Activated CD4-positive, alpha-beta T cell treated with anti-CD3 and anti-CD28 coated beads, Interleukin-2, amount 50 U/mL, for 1 hour (primary cell): ENCODE data around the gene TSPAN14.

Experiments
- DNase-seq: peaks from one replicate; pipeline ENCODE4 v3.0.0-alpha.2; 2020

Gene TSPAN14

DNA sequence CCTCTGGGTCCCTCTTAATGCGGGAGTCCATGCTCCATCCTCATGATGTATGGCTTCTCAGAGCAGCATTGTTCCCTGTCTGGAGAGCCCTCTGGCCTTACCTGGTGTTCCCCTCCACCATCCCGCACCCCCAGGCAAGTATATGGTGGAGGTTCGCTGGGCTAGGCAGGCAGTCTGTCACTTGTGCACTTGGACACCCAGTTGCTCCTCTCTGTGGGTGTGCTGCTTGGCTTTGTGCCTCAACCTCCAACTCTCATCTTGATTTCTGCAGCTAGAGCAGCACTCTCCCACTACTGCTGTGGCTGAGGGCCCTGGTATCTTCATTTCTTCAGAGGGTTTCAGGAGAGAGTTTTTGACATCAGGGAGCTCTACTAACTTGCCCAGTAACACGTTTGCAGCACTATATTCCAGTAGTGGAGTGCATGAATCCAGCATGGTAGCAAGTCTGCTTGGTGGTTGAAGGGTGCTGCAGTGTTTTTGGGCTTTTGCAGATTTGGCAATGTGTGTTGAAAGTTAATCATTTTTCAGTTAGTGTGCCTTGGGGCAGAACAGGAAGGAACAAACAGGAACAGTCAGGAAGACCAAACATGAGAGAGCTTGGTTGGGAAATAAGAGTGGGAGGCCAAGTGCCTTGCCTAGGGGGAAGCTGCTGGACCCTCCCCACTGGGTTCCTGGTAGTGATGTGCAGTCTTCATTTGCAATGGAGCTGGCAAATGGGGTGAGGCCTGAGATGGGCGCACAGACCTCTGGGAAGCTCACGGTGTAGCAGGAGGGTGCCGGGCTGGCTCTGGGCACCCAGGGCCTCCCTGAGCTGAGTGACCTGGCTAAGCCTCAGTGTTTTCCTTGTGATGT lies 37.4 kb downstream of the TSPAN14 start:
- DNase-seq: no peak

DNA sequence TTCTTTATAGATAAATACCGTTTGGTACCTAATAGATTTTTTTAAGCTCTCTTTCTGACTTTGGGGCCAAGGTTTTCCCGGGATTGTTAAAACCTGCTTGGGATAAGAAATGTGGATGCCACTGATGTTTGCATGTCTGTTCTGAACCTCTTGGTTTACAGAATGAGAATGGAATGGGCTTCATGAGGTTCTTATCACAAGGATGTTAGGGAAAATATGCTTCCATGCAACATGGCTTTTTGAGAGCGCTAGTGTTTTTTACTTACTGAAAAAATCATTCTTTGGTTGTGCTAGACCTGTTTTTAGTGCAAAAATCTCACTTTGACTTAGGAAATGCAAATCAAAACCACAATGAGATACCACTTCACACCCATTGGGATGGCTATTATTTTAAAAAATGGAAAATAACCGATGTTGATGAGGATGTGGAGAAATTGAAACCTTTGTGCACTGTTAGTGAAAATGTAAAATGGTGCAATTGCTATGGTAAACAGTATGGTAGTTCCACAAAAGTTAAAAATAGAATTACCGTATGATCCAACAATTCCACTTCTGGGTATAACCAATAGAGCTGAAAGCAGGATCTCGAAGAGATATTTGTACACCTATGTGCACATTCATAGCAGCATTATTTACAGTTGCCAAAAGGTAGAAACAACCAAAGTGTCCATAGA lies 38.9 kb downstream of the TSPAN14 start:
- DNase-seq: no peak

DNA sequence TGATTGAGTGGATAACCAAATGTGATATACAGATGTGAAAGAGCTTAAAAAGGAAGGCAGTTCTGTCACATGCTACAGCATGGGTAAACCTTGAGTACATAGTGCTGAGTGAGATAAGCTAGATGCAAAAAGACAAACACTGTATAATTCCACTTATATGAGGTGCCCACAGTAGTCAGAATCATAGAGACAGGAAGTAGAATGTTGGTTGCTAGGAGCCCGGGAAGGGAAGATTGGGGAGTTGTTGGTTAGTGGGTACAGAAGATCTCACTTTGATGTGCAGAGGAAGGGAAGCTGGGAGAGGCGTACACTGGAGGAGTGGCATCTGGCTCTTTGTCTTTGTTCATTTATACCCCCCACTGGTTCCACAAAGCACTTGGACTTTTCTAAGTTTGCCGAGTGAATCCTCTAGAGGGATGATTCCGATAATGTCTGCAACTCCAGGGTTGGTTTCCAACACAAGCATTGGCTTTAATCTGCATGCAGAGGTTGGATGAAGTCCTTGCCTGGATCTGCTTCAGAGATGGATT lies 39.5 kb downstream of the TSPAN14 start:
- DNase-seq: no peak

DNA sequence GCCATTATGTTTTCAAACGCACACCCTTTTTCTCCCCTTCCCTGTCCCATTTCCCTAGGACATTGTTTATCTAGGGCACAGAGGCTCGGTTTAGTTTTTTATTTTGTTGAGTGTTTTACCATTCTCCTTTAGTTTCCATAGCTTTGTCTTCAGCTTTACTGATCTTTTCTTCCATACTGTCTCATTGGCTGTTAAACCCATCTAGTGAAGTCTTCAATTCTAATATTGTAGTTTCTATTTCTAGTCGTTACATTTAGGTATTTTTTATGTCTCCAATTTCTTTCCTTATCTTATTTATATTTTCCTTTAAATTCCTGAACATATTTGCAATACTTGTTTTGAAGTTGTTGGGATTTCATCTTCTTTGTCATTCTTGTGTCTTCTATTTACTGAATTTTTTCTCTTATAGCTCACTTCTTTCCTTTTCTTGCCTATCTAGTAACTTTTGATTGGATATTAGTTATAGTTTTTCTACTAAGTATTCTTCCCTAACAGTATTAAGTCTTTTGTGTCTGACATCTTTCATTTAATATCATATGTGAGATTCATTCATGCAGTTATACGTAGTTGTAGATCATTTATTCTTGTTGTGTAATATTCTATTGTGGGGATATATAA lies 42.6 kb downstream of the TSPAN14 start:
- DNase-seq: no peak

DNA sequence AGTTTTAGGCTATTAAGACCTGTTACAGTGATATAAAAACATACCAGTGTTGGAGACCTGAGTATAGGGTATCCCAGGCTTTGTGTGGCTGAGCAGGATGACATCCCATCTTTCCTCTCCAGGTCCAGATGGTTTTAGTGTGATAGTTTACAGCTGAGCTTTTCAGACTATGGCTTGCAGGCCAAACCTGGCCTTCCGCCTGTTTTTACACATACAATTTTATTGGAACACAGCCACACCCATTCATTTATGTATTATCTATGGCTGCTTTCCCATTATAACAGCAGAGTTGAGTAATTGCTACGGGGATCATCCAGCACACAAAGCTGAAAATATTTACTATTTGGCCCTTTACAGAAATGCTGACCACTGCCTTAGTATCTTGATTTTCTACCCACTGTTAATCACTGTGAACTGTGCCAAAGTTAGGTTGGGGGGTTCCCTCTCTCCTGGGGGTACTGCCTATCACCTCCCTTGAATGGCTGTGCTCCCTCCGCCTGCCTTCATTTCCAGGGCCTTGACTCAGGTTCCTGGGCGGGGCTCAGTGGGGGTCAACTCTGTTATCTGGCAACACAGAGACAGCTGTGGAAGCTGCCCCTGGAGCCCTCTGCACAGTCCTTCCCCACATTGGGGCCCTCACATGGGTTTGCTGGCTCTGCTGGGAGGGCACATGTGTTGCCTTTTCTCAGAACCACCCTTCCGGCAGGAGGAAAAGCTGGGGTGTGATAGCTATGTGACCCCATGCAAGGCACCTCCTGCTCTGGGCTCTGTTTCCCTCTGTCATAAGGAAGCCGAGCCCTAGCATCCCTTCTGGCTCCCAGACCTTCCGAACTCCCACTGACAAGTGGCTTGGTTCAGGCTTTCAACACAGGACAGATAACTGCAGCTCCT lies 43.3 kb downstream of the TSPAN14 start:
- no peak for DNase-seq

DNA sequence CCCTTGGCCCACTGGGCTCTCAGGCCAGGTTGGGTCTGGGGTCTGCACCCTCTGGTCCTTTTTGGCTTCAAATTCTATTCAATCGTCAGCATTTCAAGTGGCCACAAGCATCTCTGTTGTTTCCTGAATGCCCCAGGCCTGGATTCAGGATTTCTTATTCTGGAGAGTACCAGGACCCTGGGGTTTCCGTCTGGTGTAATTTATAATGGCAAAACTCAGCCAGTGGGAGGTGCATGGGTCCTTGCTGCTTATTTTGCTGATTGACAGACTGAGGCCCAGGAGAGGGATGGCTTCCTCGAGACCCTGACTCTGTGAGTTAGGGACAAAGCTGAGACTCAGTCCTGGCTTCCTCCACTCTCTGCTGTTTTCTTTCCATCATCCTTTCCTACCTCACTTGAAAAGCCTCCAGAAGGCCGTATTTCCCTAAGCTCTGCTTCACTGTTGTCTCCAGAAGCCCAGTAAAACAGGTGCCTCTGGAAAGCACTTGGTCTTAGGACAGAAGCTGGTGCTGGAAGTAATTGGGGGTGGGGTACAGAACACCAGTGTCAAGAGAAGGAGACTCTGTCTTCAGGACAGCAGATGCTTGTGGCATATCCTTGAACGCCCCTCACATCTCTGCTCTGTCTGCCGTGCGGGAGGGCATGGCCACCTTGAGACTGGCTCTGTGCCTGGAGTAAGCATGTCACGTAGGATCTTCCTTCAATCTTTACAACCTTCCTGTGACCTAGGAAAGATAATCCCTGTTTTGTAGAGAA lies 44.1 kb downstream of the TSPAN14 start:
- DNase-seq: no peak

DNA sequence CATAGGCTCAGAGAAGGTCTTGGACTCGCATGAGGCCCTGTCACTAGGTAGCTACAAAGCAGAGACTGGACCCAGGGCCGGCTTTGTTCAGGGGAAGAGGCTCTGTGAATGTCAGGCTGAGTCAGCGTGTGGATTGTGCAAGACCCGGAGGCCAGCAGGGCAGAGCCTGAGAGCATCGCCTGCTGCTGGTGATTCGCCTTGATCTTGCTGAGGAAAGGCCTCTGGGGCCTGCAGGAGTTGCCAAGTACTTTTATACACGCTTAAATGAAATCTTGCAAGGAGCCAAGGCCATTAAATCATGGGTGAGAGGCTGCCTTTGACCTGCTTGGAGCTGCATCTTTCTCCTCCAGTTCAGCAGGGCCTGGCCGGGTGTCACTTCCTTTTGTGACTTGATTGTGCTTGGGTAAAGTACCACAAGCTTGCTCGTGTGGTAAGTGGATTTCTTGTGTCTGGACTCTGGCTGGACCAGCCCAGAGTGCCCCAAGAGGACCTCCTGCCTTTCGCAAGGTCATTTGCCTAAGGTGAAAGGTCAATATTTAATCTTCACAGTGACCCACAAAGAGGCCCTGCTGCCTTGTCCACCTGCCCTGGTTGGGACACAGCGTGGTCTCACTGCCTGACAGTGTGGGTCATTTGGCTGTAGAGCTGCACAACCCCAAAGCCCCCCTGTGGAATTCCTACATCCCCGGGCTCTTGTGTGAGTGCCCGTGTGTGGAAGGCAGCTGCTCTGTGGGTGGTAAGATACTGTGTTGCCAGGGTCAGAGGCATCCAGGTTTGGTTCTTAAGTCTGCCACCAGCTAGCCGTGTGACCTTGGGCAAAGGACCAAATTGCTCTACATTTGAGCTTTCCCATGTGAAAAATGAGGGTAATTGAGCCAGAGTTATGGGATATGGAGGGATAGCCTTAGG lies 45.0 kb downstream of the TSPAN14 start:
- peak; percentile 46 for DNase-seq

DNA sequence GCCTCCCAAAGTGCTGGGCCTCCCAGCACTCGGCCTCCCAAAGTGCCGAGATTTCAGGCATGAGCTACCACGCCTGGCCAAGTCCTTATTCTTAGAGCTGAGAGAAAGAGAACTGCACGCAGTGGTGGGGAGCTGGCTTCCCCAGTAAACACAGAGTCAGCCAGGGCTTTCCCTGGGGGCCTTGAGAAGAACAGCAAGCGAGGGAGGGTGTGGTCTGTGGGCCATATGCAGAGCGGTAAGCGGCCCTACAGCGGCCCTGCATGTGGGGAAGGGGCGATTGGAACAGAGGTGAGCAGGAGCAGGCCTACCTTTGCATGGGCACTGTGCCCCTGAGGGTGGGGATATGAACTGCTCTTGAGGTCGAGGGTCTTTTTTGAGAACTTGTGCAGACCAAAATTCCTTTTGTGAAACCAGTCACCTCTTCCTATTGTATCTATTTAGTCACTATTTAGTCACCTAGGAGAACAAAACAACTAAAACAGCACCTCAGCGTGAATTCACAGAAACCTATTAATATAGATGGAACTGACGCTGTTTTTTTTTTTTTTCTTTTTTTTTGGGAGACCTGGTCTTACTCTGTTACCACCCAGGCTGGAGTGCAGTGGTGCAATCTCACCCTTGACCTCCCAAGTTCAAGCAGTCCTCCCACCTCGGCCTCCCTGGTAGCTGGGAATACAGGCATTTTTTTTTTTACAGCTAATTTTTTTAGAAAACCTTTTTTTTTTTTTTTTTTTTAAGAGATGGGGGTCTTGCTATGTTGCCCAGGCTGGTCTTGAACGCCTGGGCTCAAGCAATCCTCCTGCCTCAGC lies 46.7 kb downstream of the TSPAN14 start:
- peak; percentile 30 for DNase-seq

DNA sequence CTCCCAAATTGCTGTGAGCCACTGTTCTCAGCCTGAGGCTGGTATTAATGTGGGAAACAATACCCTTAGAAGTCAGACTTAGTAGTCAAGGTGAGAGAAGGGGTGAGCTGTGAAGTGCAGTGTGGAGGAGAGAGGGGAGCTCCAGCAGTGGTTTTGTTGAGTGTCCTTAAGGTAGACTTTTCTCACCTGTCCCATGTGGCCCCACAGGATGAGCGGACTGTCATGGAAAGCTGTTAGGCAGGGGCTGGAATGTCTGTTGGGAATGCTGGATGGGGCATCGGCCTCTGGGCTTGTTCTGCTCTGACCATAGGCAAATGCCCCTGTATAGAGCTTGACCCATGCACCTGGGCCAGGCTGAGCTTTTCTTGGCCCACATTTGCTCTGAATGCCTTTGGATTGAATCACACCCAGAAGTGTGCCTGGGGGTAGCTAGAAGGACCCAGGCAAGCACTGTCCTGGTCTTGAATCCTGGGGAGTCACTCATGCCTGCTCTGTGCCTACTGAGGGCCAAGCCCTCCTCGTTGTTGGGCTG lies 47.3 kb downstream of the TSPAN14 start:
- no peak for DNase-seq

DNA sequence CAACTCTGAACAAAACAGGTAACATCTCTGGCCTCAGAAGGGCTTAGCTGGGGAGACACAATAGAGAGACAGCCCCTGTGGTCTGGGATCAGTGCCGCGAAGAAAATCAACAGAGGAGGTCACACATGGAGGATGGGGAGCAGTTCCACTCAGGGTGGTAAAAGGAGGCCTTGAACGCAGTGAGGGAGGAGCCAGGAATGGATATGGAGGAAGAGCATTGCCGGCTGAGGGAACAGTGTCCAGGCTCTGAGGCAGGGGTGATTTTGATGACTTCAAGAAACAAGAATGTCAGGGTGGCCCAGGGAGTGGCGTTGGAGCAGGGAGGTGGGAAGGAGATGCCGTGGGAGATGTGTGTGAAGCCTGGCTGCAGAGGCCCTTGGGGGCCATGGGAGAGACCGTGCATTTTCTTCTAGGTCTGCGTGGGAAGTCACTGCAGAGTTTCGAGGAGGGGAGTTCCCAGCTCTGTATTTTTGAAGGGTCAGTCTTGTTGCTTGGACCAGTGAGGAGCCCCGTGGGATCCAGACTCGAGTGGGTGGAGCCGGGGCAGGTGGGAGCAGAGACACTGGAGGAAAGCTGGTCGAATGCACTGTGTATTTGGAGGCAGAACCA lies 47.9 kb downstream of the TSPAN14 start:
- DNase-seq: no peak

DNA sequence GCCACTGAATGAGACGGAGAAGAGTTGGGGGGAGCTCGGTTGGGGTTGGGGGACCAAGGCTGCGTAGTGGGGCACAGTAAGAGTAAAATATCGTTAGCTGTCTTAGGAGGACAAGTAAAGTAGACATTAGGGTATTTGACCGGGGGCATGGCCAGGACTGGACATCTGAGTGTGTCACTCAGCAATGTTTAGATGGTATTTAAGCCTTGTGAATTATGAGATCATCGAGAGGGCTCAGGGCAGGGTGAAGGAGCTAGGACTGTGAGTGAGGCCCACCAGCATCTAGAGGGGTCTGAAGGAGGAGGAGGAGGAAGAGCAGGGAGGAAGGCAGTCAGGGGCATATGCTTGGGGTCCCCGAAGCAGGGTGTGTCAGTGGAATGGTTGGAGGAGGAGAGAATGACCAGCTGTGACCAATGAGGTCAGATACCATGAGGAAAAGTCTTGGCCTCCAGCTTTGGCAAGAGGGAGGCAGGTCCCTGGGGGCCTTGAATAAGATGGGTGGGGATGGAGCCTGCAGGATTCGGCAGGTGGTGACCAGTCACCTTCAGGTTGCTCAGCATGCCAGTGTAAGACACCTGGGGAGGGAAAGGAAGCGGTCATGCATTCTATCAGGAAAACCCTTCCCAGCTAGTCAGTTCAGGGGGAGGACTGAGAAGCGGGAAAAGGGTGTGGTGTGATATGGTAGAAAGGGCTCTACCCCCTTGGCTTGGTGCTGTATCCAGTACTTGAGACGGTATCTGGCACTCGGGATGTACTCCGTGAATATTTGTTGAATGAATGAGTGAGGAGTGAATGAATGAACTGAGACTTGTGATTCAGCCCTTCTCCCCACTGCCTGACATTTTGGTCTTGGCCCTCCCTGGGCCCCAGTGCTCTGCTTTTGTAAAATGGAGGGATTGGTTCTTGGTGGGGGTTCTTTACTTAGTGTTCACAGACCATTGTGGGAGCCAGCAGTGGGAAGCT lies 48.8 kb downstream of the TSPAN14 start:
- DNase-seq: no peak

DNA sequence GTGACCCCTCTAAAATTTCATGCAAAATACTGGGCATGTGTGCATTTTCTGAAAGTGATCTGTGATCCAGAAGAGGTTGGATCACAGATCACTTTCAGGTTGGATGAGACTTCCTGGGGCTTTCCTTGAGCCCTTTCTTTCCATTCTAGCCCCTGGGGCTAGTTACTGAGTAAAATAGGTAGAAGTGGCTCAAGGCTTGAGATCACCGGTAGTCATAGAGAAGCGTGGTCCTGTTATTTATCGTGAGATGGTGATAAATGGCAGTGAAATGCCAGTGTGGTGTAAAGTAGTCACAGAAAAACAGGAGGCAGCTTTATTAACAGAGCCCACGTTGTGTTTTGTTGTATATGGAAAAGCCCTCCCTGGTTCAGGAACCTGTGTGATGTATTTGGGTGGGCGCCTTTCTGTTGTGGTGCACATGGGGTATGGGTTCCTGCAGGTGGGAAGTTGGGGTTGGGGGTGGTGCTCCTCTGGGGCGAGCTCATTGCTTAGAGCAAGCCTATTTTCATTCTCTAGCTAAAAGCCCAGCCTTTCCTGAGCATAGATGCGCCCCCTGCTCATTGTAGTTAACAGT lies 49.6 kb downstream of the TSPAN14 start:
- DNase-seq: no peak

DNA sequence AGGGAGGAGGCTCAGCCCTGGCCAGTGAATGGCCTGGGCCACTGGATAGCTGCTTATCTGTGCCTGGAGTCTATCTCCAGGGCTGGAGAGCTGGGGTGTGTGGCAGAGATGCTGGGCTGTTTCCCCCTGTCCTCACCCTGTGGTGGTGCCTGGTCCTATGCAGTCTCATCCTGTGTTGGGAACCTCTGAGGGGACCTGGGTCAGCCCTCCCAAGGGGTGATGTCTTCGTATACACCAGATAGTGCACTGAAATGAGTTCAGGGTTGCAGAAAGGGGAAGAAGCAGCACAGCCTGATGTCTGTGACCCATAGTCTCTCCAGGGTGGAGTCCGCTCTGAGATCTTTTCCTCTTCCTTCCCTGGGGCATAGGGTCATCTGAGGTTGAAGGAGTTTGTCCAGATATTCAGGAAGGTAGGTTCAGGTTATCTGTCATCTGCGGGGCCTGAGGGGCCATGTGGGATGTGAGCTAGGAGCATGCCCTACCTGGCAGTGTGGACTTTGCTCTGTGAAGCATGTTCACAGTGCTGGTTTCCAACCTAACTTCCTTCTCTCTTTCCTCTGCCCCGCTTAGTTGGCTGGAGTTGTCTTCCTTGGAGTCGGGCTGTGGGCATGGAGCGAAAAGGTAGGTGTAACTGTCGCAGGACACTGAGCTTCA lies 50.2 kb downstream of the TSPAN14 start:
- DNase-seq: no peak

DNA sequence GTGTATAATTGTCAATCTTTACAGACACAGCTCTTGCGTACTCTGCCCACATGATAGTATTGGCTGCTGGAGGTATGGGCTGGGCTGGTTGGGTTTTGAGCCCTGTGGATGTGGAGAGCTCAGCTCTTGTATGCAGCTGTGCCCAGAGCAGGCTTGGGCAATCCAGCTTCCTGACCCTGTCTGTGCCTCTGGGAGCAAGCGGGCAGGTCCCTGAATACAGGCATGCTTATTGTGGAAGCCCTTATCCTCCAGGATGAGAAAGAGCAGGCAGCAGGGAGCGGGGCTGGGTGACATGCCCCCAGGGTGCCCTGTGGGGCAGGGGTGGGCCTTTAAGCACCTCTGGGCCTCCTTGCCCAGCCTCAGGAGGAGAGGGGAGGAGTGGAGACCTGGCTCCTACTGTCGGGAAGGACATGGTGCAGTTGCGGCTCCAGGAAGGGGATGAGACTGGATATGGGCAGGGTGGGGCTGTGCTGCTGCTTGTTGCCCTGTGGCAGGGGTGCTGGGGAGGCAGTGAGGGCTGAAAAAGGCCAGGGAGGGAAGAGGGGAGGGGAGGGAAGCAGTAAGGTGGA lies 50.9 kb downstream of the TSPAN14 start:
- DNase-seq: no peak

DNA sequence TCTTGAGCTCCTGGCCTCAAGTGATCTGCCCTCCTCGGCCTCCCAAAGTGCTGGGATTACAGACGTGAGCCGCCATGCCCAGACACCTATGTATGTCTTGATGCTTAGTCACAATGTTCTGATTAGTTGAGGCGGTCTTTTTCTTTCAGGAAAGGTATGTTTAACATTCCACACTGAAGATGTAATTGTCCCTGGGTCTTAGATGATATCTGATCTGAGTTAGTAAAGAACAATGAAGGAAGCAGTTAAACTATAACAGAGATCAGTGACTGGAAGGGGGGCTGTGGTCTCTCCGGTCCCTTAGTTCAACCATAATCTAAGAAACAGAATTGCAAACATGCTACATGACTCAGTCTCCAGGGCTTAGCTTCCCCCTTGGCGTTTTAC lies 52.1 kb downstream of the TSPAN14 start:
- DNase-seq: no peak

DNA sequence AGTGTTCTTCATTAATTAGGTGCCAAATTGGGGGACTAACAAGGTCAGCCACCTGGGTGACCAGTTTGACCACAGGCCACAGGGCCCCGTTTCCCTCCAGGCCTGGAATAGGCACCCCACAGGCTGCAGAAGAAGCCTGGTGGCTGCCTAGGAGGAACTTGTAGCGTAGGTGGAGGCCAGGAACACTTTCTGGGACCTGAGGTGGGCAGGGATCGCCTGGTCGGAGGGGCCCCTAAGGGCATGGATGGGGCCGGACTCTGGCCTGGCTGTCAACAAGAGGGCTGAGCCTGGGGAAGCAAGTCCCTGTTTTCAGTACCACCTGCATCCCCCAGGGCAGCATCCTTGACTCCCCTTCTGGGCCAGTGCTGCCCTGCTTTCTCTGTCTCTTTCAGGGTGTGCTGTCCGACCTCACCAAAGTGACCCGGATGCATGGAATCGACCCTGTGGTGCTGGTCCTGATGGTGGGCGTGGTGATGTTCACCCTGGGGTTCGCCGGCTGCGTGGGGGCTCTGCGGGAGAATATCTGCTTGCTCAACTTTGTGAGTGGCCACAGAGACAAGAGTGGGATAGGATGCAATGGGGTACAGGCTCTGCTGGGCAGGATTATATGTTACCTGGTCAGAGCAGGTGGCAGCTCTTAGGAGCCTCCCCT lies 52.9 kb downstream of the TSPAN14 start:
- no peak for DNase-seq
